Thyroid gland (tissue), 4 donors: ENCODE results near the gene CDR2. TPM values are rescaled to one million over a fixed set of nuclear protein-coding genes. Genes with fewer than 3 reads are reported as not detected.

Experiments used
- DNase-seq, 2 donors: peaks; one replicate each; pipeline ENCODE4 v3.0.0-alpha.2; 2019
- H3K27ac ChIP-seq, 3 donors: fragments of 200-600 bp; sonication (generic); 1 replicate in 2 of 3; 2 replicates in 1 of 3; pipeline ENCODE4 v1.5.1; 2016 to 2019; ENCODE audit warnings: mild to moderate bottlenecking in 1 of 3, moderate library complexity in 1 of 3
- H3K27me3 ChIP-seq: fragments of 200-600 bp; sonication (generic); one replicate; pipeline ENCODE4 v1.5.1; 2019
- H3K36me3 ChIP-seq, 2 donors: fragments of 200-600 bp; sonication (generic); one replicate each; pipeline ENCODE4 v1.5.1; 2016 to 2019
- H3K4me1 ChIP-seq, 2 donors: fragments of 200-600 bp; sonication (generic); one replicate each; pipeline ENCODE4 v1.5.1; 2017 to 2019
- H3K4me3 ChIP-seq, 3 donors: fragments of 200-600 bp; sonication (generic); replicated peaks in 1 of 3; 1 replicate in 2 of 3; 2 replicates in 1 of 3; pipeline ENCODE4 v1.5.1; 2016; ENCODE audit warnings: mild to moderate bottlenecking in 1 of 3
- H3K9me3 ChIP-seq: fragments of 200-600 bp; sonication (generic); one replicate; pipeline ENCODE4 v1.5.1; 2017
- CTCF ChIP-seq, 6 experiments: fragments of 200-600 bp in 3 of 6; fragments of 450-650 bp in 3 of 6; sonication (generic) in 3 of 6; IDR thresholded peaks; one replicate each; pipeline ENCODE4 v1.5.1; 2016 to 2019; ENCODE audit warnings: antibody characterized with exemption in 6 of 6, mild to moderate bottlenecking in 2 of 6, inconsistent platforms in 1 of 6, moderate library complexity in 1 of 6
- POLR2A ChIP-seq, 2 donors: fragments of 450-650 bp; IDR thresholded peaks; one replicate each; pipeline ENCODE4 v1.6.1; 2017; ENCODE audit warnings: antibody characterized with exemption in 2 of 2, mild to moderate bottlenecking in 2 of 2, moderate library complexity in 1 of 2
- WGBS, 2 donors: methylation state at CpG; one replicate each; pipeline ENCODE4 v1.1.5; 2017; 5-methylcytosine and 5-hydroxymethylcytosine counted together
- intact Hi-C: fragments of 100-400 bp; cut with DNase I; formaldehyde crosslinking; loops from one replicate; pipeline ENCODE4 v1.15.1; 2023
- total RNA-seq, 4 donors: library from RNA; depleted of rRNA; stranded (reverse); fragments of >200 nt; gene quantifications; one replicate each; pipeline ENCODE4 v1.2.3, GENCODE V29; 2016

CDR2 gene
- total RNA-seq, 4 donors from 2014 or later = 55.5 to 92.8 (median 79.2) TPM

GRCh38 chr16:22318690-22319358 is 55.6 kb downstream of the CDR2 start:
- Histone ChIP-seq H3K9me3 (no peaks in the 10 kb centered on the region), H3K4me3 (no peak overlapping the region), H3K27me3 (no peaks in the 10 kb centered on the region), H3K4me1 (no peaks in the 10 kb centered on the region), H3K27ac (no peak overlapping the region), H3K36me3 (peaks cover 52 to 63% of the 10 kb centered on the region in 2 donors)
- TF ChIP-seq POLR2A (IDR thresholded peaks at IDR 0.05) (no peak), CTCF (IDR thresholded peaks at IDR 0.05) (peak in 4 of 6 experiments; percentile 30 to 50 (median 38))
- DNase-seq = no peak
- 86 to 89% methylated on average over 18 of the region's 18 CpGs for WGBS, 2 donors
- intact Hi-C loops = no loop called here

- H3K4me1 ChIP-seq = no peaks in the 10 kb centered on the region
- WGBS, 2 donors = 93 to 94% methylated on average over 6 of the region's 6 CpGs
- H3K4me3 ChIP-seq = no peak overlapping the region
- TF ChIP-seq CTCF (IDR thresholded peaks at IDR 0.05) (no peak), POLR2A (IDR thresholded peaks at IDR 0.05) (no peak)
- DNase-seq = no peak
- intact Hi-C loops = no loop called here
- H3K9me3 ChIP-seq = no peaks in the 10 kb centered on the region
- no peaks in the 10 kb centered on the region for H3K27me3 ChIP-seq
- no peak overlapping the region for H3K27ac ChIP-seq
- peaks cover 59 to 62% of the 10 kb centered on the region in 2 donors for H3K36me3 ChIP-seq
These were observed 56.8 kb downstream of the CDR2 start for GRCh38 chr16:22317625-22318024.

- TF ChIP-seq CTCF (IDR thresholded peaks at IDR 0.05) (no peak), POLR2A (IDR thresholded peaks at IDR 0.05) (no peak)
- Histone ChIP-seq H3K27ac (no peak overlapping the region), H3K4me3 (no peak overlapping the region), H3K27me3 (no peaks in the 10 kb centered on the region), H3K4me1 (no peaks in the 10 kb centered on the region), H3K9me3 (no peaks in the 10 kb centered on the region), H3K36me3 (peaks cover 62 to 65% of the 10 kb centered on the region in 2 donors)
- WGBS, 2 donors = 91 to 95% methylated on average over 17 of the region's 17 CpGs
- intact Hi-C loops = no loop called here
- DNase-seq = no peak
These were observed 57.4 kb downstream of the CDR2 start for GRCh38 chr16:22317001-22317530.

GRCh38 chr16:22316411-22316811 is 58.0 kb downstream of the CDR2 start:
- Histone ChIP-seq H3K27me3 (no peaks in the 10 kb centered on the region), H3K4me1 (no peaks in the 10 kb centered on the region), H3K4me3 (no peak overlapping the region), H3K27ac (no peak overlapping the region), H3K36me3 (peaks cover 65 to 68% of the 10 kb centered on the region in 2 donors), H3K9me3 (no peaks in the 10 kb centered on the region)
- WGBS, 2 donors = 88 to 94% methylated on average over 9 of the region's 9 CpGs
- intact Hi-C loops = no loop called here
- DNase-seq = no peak
- TF ChIP-seq POLR2A (IDR thresholded peaks at IDR 0.05) = no peak
- TF ChIP-seq CTCF (IDR thresholded peaks at IDR 0.05) = no peak

GRCh38 chr16:22315979-22316378 is 58.4 kb downstream of the CDR2 start:
- Histone ChIP-seq H3K4me3 (no peak overlapping the region), H3K36me3 (peaks cover 64 to 68% of the 10 kb centered on the region in 2 donors), H3K27me3 (no peaks in the 10 kb centered on the region), H3K27ac (no peak overlapping the region), H3K9me3 (no peaks in the 10 kb centered on the region), H3K4me1 (no peaks in the 10 kb centered on the region)
- 80 to 100% methylated on average over 1 of the region's 1 CpG for WGBS, 2 donors
- TF ChIP-seq CTCF (IDR thresholded peaks at IDR 0.05) (no peak), POLR2A (IDR thresholded peaks at IDR 0.05) (no peak)
- intact Hi-C loops = no loop called here
- no peak for DNase-seq
